ENCODE measurements around the gene SETD6.

DNA sequence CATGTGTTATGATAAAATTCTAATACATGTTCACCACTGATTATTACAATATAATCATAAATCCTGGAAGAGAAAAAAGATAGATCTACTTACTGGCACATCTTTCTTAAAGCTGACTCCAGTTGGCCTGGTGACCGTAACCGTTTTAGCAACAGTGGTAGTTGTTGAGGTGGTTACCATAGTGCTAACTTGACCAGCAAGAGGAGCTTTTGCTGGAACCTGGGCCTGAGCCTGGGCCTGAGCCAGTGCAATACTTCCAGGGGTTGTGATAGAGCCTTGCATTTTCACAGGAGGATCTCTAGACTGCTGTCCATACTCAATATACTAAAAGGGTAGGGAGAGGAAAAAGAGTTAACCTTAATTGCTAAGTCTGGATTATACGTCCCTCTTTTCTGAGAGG, 36.2 kb downstream of the SETD6 start:
- TF ChIP-seq ZEB2 (tag by site-specific recombination; IDR thresholded peaks at IDR 0.05) (no peak), ZNF23 (tag by site-specific recombination; IDR thresholded peaks at IDR 0.05; ENCODE audit: borderline replicate concordance) (no peak), CTCF (tag by site-specific recombination; IDR thresholded peaks at IDR 0.05) (no peak), ZBTB17 (tag by site-specific recombination; IDR thresholded peaks at IDR 0.05) (no peak), PRDM1 (tag by site-specific recombination; IDR thresholded peaks at IDR 0.05) (no peak), ZNF785 (tag by site-specific recombination; IDR thresholded peaks at IDR 0.05) (no peak), ZNF335 (tag by site-specific recombination; conservative IDR thresholded peaks at IDR 0.05) (no peak), ZFP37 (tag by site-specific recombination; IDR thresholded peaks at IDR 0.05) (no peak), YY1 (tag by site-specific recombination; IDR thresholded peaks at IDR 0.05) (no peak), ZNF707 (tag by site-specific recombination; IDR thresholded peaks at IDR 0.05) (no peak), ZFP3 (tag by site-specific recombination; IDR thresholded peaks at IDR 0.05; ENCODE audit: low read depth) (no peak)
- TF ChIP-seq, protein P1, sequence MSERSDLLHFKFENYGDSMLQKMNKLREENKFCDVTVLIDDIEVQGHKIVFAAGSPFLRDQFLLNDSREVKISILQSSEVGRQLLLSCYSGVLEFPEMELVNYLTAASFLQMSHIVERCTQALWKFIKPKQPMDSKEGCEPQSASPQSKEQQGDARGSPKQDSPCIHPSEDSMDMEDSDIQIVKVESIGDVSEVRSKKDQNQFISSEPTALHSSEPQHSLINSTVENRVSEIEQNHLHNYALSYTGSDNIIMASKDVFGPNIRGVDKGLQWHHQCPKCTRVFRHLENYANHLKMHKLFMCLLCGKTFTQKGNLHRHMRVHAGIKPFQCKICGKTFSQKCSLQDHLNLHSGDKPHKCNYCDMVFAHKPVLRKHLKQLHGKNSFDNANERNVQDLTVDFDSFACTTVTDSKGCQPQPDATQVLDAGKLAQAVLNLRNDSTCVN (tag by site-specific recombination; optimal IDR thresholded peaks at IDR 0.05): no peak
